ENCODE results near the gene EPS8.

The EPS8 gene

GRCh38 chr12:15811214-15812127, 22.3 kb upstream of the EPS8 start:
- Mint-ChIP-seq H3K27me3 (peaks cover 12% of the 10 kb centered on the region), H3K4me1 (no peaks in the 10 kb centered on the region), H3K9me3 (no peaks in the 10 kb centered on the region), H3K27ac (no peak overlapping the region), H3K4me3 (no peak overlapping the region), H3K36me3 (no peaks in the 10 kb centered on the region)
- DNase-seq = no peak
- CTCF ChIA-PET = interaction anchor here (0.9 kb wide), 1 partner anchor 22 kb away, joined by 3 read pairs; no protein-coding TSS in a partner anchor

DNA sequence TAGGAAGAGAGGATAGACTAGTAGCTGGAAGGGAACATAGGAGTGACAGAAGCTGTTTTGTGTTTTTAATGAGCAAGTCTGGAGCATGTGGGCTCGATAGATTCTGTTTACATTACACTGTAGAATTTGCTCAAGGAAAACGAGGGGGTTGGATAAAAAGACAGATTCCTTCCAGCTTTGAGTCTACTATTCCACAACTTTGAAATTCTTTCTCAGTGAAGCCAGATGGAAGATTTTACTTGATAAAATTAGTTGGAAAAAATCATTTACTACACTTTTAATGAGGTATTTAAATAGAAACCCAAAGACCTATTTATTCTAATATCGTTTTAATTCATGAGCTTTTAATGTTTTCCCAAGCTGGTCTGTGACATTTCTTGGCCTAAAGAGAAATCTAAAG, 19.5 kb upstream of the EPS8 start:
- no peaks in the 10 kb centered on the region for H3K36me3 Mint-ChIP-seq
- H3K4me3 Mint-ChIP-seq = no peak overlapping the region
- DNase-seq = no peak
- H3K4me1 Mint-ChIP-seq = no peaks in the 10 kb centered on the region
- CTCF ChIA-PET = interaction anchor here (0.6 kb wide), 1 partner anchor 17 kb away, joined by 3 read pairs; no protein-coding TSS in a partner anchor
- no peak overlapping the region for H3K27ac Mint-ChIP-seq
- peaks cover 3% of the 10 kb centered on the region for H3K27me3 Mint-ChIP-seq
- no peaks in the 10 kb centered on the region for H3K9me3 Mint-ChIP-seq

DNA sequence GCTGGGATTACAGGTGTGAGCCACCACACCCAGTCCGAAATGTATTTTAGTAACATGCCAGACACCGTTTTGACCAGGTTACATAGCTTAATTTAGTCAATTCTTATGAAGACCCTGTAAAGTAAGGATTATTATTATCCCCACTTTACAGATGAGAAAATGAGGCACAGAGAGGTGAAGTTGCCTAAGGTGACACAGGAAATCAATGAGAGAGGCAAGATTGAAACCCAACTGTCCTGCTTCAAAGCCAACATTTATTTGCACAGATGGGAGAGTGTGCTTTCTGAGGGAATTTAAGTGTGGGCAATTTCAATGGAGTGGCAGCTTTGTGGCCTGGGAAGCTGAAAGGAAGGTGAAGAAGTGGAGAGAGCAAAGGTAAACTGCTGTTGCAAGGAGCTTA, 19.1 kb upstream of the EPS8 start:
- no peak overlapping the region for H3K27ac Mint-ChIP-seq
- H3K9me3 Mint-ChIP-seq = no peaks in the 10 kb centered on the region
- no peak for DNase-seq
- CTCF ChIA-PET = interaction anchor here (0.6 kb wide), 1 partner anchor 17 kb away, joined by 3 read pairs; no protein-coding TSS in a partner anchor
- no peak overlapping the region for H3K4me3 Mint-ChIP-seq
- H3K4me1 Mint-ChIP-seq = no peaks in the 10 kb centered on the region
- no peaks in the 10 kb centered on the region for H3K36me3 Mint-ChIP-seq
- H3K27me3 Mint-ChIP-seq = peaks cover 3% of the 10 kb centered on the region

GRCh38 chr12:15806826-15807225, 17.6 kb upstream of the EPS8 start:
- H3K4me1 Mint-ChIP-seq = no peaks in the 10 kb centered on the region
- H3K27ac Mint-ChIP-seq = no peak overlapping the region
- H3K27me3 Mint-ChIP-seq = peaks cover 3% of the 10 kb centered on the region
- H3K4me3 Mint-ChIP-seq = no peak overlapping the region
- CTCF ChIA-PET = no interaction called here
- H3K36me3 Mint-ChIP-seq = no peaks in the 10 kb centered on the region
- no peaks in the 10 kb centered on the region for H3K9me3 Mint-ChIP-seq
- no peak for DNase-seq

DNA sequence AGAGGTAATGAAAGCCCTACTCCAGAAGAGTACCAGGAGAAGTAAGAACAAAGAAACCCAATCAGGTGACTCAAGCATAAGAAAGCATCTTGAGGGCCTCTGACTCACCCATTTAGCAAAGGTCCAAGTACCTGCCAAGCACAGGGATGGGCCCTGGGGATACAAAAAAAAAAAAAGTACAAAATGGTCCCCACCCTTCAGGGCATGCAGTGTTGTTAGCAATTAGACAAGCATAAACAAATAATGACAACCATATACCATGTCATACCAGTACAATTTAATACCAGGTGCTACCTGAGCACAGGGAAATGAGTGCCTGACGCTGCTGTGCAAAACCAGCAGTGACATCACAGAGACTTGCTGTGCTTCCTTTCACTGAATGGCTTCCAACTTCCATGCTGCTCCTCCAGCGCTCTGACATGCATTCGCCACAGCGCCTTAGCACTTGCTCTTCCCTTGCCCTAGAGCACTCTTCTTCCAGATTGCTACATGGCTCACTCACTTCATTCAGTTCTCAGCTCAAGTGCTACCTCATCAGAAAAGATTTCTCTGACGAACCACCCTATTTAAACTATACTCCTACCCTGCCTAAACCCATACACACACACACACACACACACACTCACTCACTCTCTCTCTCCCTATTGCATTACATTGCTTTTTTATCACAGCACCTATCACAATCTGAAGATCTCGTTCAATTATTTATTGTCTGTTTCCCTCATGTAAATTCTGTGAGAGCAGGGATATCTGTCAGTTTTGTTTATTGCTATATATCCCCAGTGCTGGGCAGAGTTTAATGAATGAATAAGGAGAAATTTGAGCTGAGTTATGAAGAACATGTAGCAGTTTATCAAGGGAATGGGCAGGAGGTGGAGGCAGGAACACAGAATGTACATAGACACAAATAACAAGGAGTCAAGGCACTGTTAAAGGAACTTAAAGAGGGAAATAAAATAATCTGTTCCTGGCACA, 12.9 kb upstream of the EPS8 start:
- no peaks in the 10 kb centered on the region for H3K9me3 Mint-ChIP-seq
- no peak overlapping the region for H3K27ac Mint-ChIP-seq

GRCh38 chr12:15800278-15800677, 11.1 kb upstream of the EPS8 start:
- Mint-ChIP-seq H3K4me3 (no peak overlapping the region), H3K36me3 (no peaks in the 10 kb centered on the region), H3K9me3 (no peaks in the 10 kb centered on the region), H3K27me3 (peaks cover 14% of the 10 kb centered on the region), H3K27ac (no peak overlapping the region), H3K4me1 (no peaks in the 10 kb centered on the region)
- CTCF ChIA-PET = no interaction called here
- no peak for DNase-seq

More for the DNA sequence above, 12.9 kb upstream of the EPS8 start:
- no peaks in the 10 kb centered on the region for H3K4me1 Mint-ChIP-seq
- H3K27me3 Mint-ChIP-seq = peaks cover 14% of the 10 kb centered on the region
- DNase-seq = no peak
- H3K4me3 Mint-ChIP-seq = no peak overlapping the region
- CTCF ChIA-PET = no interaction called here
- H3K36me3 Mint-ChIP-seq = no peaks in the 10 kb centered on the region

GRCh38 chr12:15797818-15798217, 8.6 kb upstream of the EPS8 start:
- CTCF ChIA-PET = interaction anchor here (0.9 kb wide), 1 partner anchor 10 kb away, joined by 5 read pairs; no protein-coding TSS in a partner anchor
- Mint-ChIP-seq H3K4me3 (no peak overlapping the region), H3K27me3 (peaks cover 23% of the 10 kb centered on the region), H3K36me3 (no peaks in the 10 kb centered on the region), H3K9me3 (no peaks in the 10 kb centered on the region), H3K4me1 (no peaks in the 10 kb centered on the region), H3K27ac (no peak overlapping the region)
- DNase-seq = no peak

DNA sequence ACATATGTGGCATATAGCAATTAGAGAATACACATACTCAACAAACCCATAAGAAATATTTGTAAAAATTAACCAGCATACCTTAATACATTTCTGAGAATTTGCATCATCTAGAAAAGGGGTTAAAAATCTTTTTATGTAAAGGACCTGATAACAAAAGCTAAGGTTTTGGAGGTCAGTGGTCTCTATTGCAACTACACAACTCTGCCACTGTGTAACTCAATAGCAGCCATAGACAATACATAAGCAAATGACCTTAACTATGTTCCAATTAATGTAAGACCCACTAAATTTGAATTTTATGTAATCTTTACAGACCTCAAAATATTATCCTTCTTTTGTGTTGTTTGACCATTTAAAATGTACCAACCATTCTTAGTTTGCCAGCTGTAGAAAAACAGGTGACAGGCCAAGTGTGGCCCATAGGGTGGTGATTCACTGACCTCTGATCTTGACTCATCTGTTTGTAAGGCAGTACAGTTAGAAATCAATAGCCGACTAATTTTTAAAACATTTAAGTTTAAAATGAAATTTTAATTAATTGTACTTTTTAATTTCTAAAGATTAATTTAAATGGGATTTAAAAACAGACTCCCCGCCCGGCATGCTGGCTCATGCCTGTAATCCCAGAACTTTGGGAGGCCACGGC, 7.4 kb upstream of the EPS8 start:
- CTCF ChIA-PET = interaction anchor here (0.9 kb wide), 1 partner anchor 26 kb away, joined by 4 read pairs; no protein-coding TSS in a partner anchor
- Mint-ChIP-seq H3K4me3 (no peak overlapping the region), H3K9me3 (no peaks in the 10 kb centered on the region), H3K4me1 (no peaks in the 10 kb centered on the region), H3K27me3 (peaks cover 35% of the 10 kb centered on the region), H3K27ac (no peak overlapping the region), H3K36me3 (no peaks in the 10 kb centered on the region)
- DNase-seq = no peak

- no peak overlapping the region for H3K4me3 Mint-ChIP-seq
- no peaks in the 10 kb centered on the region for H3K36me3 Mint-ChIP-seq
- H3K4me1 Mint-ChIP-seq = peaks cover 4% of the 10 kb centered on the region
- no peak for DNase-seq
- no peaks in the 10 kb centered on the region for H3K9me3 Mint-ChIP-seq
- no peak overlapping the region for H3K27ac Mint-ChIP-seq
- CTCF ChIA-PET = interaction anchor here (0.6 kb wide), 1 partner anchor 11 kb away, joined by 3 read pairs; no protein-coding TSS in a partner anchor
- H3K27me3 Mint-ChIP-seq = peaks cover 41% of the 10 kb centered on the region
Observed at GRCh38 chr12:15794836-15795235, 5.6 kb upstream of the EPS8 start.

DNA sequence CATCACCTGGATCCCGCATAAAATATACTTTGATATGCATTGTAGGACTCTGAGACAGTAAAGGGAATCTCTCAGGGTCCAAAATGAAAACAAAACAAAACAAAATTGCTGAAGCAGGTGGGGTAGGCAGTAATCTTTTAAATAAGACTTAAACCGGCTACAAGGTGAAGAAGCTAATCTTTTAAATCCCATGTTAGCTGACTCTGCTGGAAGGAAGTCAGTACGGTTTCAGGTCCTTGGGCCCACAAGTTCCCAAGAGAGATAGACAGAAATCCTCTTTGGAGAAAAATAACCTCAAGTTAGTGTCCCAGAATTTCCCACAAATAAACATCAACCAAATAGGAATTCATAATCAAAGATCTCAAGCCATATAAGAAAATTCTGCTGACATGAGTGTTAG, 5.0 kb upstream of the EPS8 start:
- CTCF ChIA-PET = no interaction called here
- Mint-ChIP-seq H3K27me3 (peaks cover 41% of the 10 kb centered on the region), H3K9me3 (no peaks in the 10 kb centered on the region), H3K4me1 (peaks cover 7% of the 10 kb centered on the region), H3K36me3 (no peaks in the 10 kb centered on the region), H3K27ac (no peak overlapping the region), H3K4me3 (no peak overlapping the region)
- DNase-seq = no peak

DNA sequence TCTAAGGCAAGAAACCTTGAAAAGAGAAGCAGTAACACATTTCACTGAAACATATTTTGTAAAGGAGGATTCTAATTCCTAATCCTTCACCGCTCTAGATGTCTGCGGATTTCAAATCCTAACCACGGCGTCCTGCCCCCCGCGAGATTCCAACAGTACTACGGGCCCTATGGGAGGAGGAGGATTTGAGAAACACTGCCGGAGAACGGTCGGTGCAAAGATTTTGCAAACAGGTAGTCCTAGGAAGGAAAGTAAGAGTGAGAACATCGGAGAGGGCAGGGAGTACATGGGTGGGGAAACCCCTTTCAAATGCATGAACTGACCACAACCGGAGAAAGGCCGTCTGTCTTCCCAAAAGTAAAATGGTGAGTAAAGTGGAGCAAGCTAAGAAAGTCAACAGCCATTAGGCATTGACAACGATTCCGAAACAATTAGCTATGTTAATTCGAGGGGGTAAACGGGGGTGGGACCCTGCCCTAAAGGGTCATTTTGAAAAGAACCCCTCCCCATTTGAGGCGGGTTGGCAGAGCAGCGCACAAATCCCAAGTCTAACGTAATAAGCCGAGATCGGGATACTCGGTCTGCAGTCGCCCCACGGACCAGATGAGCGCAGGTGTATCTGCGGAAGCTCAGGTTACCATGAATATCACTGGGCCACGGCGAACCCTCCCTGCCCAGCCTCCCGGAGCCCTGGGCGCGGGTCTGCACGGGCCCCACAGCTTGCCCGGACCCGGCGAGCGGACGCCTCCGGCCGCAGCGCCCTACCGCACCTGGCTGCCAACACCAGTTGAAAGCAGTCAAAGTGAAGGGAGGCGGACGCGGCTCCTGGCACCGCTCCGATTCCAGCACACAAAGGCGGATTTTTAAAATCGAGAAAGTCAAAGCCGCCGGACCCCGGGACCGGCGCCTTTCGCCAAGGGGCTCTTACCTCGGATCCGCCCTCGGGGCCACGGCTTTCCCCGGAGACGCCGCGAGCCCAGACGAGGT, 662 bp downstream of the EPS8 start:
- Mint-ChIP-seq H3K9me3 (no peaks in the 10 kb centered on the region), H3K27ac (no peak overlapping the region), H3K4me1 (peaks cover 17% of the 10 kb centered on the region), H3K36me3 (no peaks in the 10 kb centered on the region), H3K27me3 (peaks cover 54% of the 10 kb centered on the region), H3K4me3 (peak overlapping the region; percentile 92)
- DNase-seq = peak; percentile 55
- CTCF ChIA-PET = interaction anchor here (1.4 to 1.5 kb wide), 2 partner anchors 16 to 205 kb away, joined by 5 to 6 read pairs; no protein-coding TSS in a partner anchor

DNA sequence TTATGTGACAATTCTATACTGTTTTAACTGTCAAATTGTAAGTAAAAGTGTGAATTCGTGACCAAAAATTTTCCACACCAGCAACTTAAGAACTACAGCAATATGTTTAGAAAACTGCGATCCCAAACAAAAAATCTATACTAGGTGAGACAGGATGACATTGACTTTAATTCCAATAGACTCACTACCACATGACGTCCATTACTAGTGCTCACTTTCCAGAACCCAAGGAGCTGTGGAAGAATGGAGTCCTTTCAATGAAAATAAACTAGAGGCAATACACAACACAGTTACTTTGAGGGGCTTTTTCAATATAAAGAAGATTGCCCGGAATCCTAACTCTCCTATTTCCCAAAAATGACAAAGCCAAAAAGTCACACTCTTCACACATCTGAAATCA, 1.4 kb downstream of the EPS8 start:
- Mint-ChIP-seq H3K27me3 (peaks cover 53% of the 10 kb centered on the region), H3K4me3 (peak overlapping the region; percentile 92), H3K9me3 (no peaks in the 10 kb centered on the region), H3K36me3 (no peaks in the 10 kb centered on the region), H3K4me1 (peaks cover 17% of the 10 kb centered on the region), H3K27ac (no peak overlapping the region)
- CTCF ChIA-PET = interaction anchor here (1.4 to 1.5 kb wide), 2 partner anchors 15 to 204 kb away, joined by 5 to 6 read pairs; no protein-coding TSS in a partner anchor
- DNase-seq = no peak

DNA sequence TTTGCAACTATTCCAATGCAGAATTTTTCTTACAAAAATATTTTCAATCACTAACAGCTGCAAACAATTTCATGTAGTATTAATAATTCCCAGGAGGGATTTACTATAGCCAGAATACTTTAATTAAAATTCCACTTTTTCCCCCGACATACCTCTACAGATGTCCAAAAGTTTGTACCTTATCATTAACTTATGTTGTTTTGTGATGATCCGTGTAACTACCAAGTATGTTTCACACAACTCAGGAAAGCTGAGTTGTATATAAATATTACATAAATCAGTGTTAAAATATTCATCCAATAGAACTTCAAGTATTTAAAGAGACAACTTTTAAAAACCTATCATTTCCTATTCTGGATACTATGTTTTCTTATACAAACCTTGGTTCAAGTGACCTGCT, 2.4 kb downstream of the EPS8 start:
- Mint-ChIP-seq H3K9me3 (no peaks in the 10 kb centered on the region), H3K27me3 (peaks cover 43% of the 10 kb centered on the region), H3K4me1 (peaks cover 17% of the 10 kb centered on the region), H3K27ac (no peak overlapping the region), H3K4me3 (no peak overlapping the region), H3K36me3 (no peaks in the 10 kb centered on the region)
- DNase-seq = no peak
- CTCF ChIA-PET = no interaction called here

Data from activated naive CD4-positive, alpha-beta T cell treated with anti-CD3 and anti-CD28 coated beads, Interleukin-2, amount 10 ng/mL, durations not matched to agents 7 days and 5 days (primary cell).